M059J (cell line): ENCODE results near the gene IKBKG. TPM values are rescaled to one million over a fixed set of nuclear protein-coding genes. Genes with fewer than 3 reads are reported as not detected.
"Not testable (repeated sequence)": the region's sequence is repeated elsewhere in the genome, so short reads cannot be mapped to it uniquely, and the experiment has no call there.

Source experiments
- DNase-seq: peaks from one replicate; pipeline ENCODE4 v3.0.0-alpha.2; 2012; ENCODE audit warnings: low read depth
- total RNA-seq: library from RNA; depleted of rRNA; stranded (reverse); fragments of >200 nt; shearing (Covaris generic); gene quantifications from 2 replicates; pipeline ENCODE4 v1.2.3, GENCODE V29; 2014; rRNA removed

Gene IKBKG, protein sequence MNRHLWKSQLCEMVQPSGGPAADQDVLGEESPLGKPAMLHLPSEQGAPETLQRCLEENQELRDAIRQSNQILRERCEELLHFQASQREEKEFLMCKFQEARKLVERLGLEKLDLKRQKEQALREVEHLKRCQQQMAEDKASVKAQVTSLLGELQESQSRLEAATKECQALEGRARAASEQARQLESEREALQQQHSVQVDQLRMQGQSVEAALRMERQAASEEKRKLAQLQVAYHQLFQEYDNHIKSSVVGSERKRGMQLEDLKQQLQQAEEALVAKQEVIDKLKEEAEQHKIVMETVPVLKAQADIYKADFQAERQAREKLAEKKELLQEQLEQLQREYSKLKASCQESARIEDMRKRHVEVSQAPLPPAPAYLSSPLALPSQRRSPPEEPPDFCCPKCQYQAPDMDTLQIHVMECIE
- 52.4 and 70.5 TPM in 2 replicates for total RNA-seq

DNA sequence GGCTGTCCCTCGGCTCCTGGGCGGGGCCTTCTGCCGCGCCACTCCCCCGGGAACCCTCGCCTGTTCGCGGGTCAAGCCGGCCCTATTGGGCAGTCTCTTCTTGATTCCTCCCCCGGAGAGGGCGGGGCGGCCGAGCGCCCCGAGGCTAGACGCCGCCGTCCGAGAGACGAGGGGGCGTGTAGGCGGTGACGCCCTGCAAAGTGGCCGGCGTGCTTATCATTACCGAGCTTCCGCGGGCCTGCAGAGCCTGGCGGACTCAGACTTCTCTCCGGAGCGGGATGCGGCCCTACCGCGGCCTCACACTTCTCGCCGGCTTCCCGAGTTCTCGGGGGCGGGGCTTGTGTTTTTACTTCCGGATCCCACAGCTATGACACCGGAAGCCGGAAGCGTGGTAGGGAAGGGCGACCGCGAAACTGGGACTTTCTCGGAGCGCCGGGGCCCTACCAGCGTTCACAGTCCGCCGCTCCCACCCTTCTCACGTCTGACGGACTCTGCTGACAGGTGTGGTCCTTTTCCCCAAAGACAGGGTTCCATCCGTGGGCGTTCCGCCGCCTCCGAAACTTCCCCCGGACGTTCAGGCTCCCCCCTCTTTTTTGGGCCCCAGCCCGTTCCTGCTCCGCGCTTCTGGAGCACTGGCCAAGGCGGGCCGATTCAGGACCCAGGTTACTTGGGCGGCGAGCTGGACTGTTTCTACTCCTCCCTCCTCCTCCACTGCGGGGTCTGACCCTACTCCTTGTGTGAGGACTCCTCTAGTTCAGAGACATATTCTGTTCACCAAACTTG is at the start of gene IKBKG:
Gene IKBKG (plus strand): TSS at position 376 of the 783 bp plus-strand sequence. CDS start 4,383 bp downstream, outside the sequence.
- DNase-seq, result peak; percentile 92

DNA sequence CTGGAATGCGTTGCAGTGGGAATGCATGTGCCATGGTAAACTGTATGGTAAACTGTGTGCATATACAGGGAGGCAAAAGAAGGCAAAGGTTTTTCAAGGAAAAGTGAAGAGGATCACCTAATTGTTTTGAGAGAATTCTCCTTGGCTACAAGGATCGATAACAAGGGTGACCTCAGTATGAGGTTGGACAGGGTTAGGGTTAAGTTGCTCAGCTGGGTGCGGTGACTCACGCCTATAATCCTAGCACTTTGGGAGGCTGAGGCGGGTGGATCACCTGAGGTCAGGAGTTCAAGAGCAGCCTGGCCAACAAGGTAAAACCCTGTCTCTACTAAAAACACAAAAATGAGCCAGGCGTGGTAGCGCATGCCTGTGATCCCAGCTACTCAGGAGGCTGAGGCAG is 46.0 kb upstream of the IKBKG start:
- DNase-seq, result not testable (repeated sequence)

DNA sequence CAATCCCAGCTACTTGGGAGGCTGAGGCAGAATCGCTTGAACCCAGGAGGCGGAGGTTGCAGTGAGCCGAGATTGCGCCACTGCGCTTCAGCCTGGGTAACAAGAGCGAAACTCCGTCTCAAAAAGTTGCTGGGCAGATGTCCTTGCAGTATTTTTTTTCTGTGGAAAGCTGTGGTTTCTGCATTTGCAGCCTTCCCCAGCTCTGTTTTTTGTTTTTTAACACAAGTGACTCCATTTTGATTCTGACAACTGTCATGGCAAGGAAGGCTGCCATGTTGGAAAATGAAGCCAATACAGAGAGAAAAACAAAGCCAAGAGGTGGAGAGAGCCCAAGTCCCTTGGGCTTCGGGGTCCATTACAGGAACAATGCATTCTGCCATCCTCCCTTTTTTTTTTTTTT is 45.3 kb upstream of the IKBKG start:
- no peak for DNase-seq

DNA sequence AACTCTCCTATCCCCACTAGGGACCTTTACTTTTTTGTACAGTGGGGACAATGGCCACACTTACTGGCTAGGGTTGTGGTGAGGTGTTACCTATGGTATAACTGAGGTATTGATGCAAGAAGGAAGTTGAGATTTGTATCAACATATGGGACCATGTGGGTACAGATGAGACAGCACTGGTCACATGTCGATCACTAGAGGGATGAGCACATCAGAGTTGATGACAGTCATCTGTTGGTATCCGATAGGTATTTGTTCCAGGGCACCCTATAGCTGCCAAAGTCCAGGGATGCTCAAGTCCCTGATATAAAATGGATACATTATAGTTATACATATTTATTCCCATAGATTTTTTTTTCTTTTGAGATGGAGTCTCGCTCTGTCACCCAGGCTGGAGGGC is 44.4 kb upstream of the IKBKG start:
- DNase-seq, result no peak

DNA sequence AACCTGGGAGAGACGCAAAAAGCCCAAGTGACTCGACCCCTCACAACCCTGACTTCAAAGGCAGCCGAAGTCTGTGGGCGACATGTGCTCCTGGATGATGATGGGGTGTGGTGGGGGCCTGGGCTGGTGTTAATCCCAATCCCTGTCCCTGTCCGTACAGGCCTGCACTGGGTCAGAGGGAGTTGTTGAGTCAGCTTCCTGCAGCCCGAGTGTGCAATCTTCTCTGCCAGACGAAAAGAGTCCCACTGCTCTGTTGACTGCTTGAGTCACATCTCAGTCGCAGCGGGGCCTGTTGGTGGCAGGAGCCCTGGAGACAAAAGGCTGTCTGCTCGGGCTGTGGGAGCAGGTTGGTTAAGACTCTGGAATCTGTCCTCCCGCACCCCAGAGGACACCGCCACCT is 41.7 kb upstream of the IKBKG start:
- DNase-seq, result peak; percentile 75

DNA sequence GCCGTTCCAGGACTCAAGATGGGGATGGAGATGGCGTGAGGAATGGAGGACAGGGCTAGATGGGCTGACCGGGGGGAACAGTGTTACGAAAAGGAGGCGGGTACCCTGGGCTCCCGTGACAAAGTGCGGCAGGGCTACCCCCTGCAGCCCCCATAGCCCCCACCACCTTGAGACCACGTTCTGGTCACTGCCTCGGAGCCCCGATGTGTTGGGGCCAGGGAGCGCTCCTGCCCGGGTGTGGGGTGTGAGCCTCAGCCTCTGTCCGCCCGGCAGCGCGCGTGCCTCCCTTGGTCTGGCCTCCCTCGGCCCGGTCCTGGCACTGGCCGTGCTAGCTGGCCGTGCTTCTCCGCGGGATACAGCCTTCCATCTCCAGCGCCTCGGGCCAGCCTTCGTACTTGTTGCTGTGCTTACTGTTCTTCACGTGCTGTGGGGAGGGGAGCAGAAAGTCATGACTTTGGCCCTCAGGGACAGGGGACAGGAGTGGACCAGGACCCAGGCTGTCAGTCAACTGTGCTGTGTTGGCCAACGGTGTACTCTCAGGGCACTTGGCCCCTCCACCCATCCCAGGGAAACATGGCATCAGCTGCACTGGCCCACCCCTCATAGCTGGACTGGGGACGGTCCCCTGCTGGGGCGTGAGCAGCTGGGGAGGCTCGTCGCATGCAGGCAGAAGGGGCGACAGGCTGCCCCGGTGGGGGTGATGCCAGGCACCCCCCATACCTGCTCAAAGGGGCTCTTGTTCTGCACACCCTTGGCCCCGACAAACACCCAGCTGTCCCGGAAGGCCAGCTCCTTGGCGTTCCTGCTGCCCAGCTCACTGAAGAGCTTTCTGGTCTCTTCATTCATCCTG is 40.7 kb upstream of the IKBKG start:
- DNase-seq, result no peak

DNA sequence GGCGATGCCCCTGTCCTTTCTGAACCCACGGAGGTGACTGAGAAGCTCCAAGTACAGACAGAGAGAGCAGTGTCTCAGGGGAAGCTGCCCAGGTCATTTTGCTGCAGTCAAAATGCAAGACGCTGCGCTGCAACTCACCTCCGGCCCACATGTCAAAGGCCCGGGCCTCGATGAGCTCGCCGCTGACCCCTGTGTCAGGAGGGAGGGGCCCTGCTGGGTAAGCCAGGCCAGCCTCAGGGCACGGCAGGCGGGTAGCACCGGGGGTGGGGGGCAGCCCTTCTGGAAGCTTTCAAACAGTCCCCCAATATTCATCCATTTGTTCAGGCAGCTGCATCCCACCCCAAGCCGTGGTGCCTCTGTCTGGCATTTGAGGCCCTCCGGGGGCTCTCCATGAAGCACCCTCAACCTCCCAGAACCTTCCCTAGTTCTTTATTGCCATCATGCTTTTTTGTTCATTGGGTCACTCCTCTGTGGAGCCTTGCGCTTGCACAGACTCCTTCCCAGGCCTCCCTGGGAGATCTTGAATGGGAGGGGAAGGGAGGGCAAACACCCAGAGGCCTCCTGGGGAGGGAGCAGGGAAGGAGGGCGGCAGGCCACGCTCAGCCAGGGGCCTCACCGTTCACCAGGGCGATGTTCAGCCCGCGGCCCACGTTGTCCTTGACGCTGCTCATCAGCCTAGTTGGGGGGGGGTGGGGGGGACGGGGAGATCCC is 39.6 kb upstream of the IKBKG start:
- no peak for DNase-seq

DNA sequence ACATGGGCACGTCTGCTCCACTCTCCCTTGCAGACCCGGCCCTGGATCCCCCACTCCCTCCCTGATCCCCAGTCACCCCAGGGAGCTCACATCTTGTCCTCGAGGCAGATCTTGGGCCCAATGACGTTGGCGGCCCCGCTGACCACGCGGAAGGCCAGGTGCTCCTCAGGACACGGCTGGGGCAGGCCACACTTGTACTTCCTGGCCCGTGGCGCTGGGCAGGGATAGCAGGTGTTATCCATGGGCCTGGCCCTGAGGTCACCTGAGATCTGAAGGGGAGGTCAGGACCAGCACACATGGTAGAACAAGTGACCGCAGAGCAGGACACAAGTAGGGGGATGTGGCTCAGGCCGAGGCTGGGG is 39.1 kb upstream of the IKBKG start:
- DNase-seq, result no peak

DNA sequence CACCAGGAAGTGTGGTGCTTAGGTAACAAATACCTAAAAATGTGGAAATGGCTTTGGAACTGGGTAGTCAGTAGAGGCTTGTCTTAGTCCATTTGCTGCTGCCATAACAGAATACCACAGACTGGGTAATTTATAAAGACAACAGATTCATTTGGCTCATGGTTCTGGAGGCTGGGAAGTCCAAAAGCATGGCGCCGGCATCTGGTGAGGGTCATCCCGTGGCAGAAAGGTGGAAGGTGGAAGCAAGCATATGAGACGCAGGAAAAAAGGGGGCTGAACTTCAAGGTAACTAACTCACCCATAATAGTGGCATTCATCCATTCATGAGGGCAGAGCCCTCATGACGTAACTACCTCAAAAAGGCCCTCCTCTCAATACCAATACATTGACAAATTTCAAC is 38.0 kb upstream of the IKBKG start:
- DNase-seq, result no peak

DNA sequence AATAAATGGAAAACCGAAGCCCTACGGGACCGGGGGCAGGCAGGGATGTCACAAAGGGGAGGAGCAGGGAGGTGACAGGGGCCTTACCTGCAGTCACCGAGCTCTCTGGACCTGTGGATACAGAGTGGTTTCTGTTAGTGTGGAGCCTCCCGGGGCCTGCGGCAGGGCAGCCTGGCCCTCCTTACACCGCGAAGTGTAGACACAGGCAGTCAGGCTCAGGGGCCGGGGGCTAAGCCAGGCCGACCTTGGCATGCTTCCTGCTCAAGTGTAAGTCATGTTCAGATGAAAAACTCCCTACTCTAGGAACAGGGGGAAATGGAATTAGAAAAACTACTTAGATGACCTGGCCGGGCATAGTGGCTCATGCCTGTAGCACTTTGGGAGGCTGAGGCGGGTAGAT is 35.7 kb upstream of the IKBKG start:
- no peak for DNase-seq

DNA sequence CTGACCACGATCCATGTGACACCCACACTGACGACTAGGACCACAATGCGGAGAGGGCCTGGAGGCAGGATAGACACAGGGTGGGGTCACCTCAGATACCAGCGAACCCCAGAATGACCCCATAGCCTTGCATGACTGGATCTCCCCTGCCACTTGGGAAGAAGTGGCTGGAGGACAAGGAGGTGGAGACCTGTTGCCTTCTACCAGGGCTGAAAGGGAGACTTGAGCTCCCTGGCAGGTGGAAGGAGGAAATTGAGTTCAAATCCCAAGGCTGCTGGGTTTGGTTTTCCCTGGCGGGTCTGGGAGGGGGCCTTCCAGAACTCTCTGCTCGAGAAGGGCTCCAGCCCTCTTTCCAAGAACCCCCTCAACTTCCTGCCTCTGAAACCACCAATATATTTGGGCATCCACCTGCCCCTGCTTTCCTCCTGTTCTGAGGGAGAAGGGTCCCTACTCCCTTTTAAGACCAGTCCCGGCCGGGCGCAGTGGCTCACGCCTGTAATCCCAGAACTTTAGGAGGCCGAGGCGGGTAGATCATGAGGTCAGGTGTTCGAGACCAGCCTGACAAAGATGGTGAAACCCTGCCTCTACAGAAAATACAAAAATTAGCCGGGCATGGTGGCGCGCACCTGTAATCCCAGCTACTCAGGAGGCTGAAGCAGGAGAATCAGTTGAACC is 34.4 kb upstream of the IKBKG start:
- no peak for DNase-seq

DNA sequence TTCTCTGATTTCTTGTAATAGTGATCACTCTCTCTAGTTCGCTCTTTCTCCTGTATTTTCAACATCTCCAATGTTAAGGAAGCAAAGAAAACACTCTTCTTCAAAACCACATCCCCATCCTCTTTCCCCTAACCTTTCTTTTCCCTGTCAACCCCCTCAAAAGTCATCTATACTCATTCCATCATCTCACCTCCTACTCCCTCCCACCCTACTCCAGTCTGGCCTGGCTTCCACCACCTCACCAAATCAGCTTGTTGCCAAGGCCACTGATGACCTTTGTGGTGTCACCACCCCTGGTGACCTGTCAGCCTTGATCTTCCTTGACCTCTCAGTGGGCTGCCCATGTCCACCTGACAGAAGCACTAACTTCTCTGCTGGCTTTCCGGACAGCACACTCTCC is 33.7 kb upstream of the IKBKG start:
- DNase-seq, result no peak

DNA sequence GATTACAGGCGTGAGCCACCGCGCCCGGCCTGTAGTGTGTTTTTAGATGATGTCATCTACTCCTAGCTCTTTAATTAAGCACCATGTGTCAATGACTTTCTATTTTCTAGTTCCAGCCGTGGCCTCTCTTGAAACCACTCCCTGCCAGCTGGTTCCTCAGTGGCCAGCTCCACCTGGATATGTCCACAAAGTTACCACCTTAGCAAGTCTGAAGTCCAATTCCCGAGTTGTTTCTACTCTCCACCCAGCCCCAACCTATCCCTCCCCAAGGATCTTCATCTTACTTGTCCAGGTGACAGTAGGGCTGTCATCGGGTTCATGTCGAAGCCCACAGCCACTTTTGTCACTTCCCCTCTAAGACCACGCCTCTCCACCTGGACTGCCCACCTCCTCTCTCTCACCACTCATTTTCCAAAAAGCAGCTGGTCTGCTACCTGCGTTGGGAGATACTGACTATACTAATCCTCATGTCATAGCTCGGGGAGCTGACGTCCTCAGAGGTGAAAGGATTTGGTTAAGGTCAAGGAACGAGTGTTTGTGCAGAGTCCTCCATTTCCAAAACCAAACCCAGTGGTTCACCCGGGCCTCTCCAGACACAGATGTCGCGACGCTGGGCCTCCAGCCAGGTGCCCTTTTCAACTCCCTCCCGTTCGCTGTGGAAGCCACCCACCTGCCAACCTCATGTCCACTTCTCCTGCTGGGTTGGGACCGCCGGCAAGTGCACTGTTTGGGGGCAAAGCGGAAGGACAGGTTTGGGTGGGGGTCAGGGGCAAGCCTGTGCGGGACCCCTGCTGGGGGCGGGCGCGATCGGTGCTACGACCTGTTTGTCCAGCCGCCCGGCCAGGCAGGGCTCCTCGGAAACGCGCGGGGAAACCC is 32.1 kb upstream of the IKBKG start:
- DNase-seq, result peak; percentile 29

DNA sequence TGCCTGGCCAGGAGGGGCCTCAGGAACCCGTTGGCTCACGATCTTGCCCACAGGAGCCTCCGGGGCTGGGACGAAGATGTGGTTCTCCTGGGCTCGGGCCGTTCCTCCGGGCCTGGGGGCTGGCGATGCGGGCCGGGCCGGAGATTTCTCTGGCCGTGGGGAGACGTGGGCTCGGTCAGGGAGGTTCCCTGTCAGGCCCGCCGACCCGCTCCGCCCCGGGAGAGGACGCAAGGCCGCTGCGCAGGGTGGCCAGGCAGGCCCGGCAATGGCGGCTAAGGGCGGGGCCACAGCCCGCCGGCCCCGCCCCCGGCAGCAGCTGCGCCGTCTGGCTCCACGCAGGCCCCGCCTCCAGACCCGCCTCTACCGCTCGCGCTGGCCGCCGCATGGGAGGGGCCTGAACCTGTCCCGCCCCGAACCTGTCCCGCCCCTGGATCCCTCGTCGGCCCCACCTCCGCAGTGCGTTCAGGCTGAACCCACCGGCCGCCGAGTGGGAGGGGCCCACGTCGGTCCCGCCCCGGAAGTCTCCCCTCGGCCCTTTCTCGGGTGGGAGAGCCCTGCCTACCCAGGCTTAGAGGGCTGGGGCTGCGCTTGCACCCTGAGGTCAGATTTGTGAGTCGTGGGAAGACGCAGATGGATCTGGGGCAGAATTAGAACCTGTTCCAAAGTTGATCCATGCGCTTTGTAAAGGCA is 31.3 kb upstream of the IKBKG start, which contains the start of gene FAM3A:
Gene FAM3A (minus strand): TSS at position 267 of the 690 bp plus-strand sequence. CDS start 460 bp downstream, outside the sequence.
- peak; percentile 86 for DNase-seq

DNA sequence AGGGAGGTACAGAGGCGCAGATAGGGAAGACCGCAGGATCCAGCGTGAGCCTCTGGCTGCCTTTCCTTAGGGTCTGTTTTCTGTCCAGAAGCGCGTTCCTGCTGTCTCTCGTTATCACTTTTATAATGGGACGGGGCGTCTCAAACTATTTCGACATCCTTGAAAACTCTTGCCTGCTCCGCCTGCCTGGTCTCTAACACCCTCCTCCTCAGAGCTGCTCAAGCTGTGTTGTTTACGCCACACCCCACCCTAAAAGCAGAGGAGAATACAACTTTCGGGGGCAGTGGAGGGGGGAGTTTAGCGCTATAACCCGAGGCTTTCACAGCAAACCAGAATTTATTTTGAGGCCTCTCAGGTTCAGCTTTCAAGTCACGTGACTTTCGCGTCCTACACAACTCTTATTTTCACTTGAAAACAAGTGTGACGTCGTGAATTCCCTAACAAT is 30.7 kb upstream of the IKBKG start:
- no peak for DNase-seq

DNA sequence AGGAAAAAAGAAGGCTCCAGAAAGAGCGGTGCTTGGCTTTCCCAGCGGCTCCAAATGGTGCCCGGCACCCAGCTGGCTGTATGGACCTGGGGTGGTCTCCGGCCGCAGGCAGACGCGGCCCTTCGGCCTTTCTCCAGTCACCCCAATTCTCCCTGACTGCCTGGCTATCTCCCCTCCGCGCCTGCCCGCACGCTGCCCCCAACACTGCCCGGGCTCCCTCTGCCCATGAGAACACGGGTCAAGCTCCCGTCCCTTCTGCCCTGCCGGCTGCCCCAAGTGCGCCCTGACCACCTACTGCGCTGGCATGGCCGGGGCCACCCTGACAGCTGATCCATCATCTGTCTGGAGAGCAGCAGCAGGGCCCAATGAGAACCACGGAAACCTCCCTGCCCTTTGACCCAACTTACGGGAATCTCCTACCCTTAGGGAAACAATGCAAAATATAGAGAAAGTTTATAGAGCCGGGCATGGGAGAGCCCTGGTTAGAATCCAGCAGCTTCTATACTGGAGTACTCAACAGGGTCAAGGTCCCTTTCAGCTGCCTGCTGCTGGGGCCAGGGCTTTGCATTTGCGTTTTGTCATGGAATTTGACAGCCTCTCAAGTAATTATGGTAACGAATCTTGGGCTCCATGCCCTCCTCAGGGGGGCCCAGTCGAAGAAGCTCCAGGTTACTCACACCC is 30.2 kb upstream of the IKBKG start:
- DNase-seq, result no peak

DNA sequence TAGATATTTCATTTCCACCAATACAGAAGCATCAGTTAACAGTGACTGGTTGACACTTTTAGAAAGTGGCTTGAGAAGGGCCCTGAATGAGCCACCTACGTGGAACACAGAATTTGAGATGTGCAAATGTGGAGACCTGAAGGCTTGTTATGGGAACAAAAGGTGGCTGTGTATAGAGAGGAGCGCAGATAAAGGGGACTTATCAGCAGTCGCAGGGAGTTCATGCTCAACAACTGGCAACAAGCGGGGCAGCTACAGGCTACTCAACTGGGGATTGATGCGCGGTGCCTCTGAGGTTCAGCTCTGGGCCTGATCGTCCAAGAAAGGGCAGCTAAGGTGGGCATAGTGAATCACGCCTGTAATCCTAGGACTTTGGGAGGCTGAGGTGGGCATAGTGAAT is 28.0 kb upstream of the IKBKG start:
- DNase-seq, result no peak
